Mesenchymal stem cell (in vitro differentiated cells and primary cell): ENCODE results near the gene MPG.
A peak's percentile ranks its signal among the peaks of the same experiment; 100 is the strongest.

Source experiments
- DNase-seq: peaks from one replicate; pipeline ENCODE4 v3.0.0-alpha.2; 2013
- H2AFZ ChIP-seq: one replicate; pipeline ENCODE4 v1.6.1; 2013; ENCODE audit warnings: low read depth, mild to moderate bottlenecking, control low read depth, inconsistent platforms, low read length, moderate library complexity
- H2AK5ac ChIP-seq: 2 replicates; pipeline ENCODE4 v1.6.1; 2013; ENCODE audit warnings: low read length, moderate library complexity, mild to moderate bottlenecking, inconsistent platforms; ENCODE audit not compliant: severe bottlenecking
- H2BK120ac ChIP-seq: one replicate; pipeline ENCODE4 v1.6.1; 2013; ENCODE audit warnings: low read depth, mild to moderate bottlenecking, inconsistent platforms, low read length, moderate library complexity
- H2BK12ac ChIP-seq, 2 experiments: one replicate each; pipeline ENCODE4 v1.6.1; 2013; ENCODE audit warnings: inconsistent platforms in 2 of 2, low read length in 2 of 2, mild to moderate bottlenecking in 2 of 2, moderate library complexity in 2 of 2, control low read depth in 1 of 2
- H2BK15ac ChIP-seq: one replicate; pipeline ENCODE4 v1.6.1; 2013; ENCODE audit warnings: mild to moderate bottlenecking, low read depth, inconsistent platforms; ENCODE audit not compliant: poor library complexity, severe bottlenecking
- H2BK5ac ChIP-seq: 2 replicates; pipeline ENCODE4 v1.6.1; 2013; ENCODE audit warnings: low read depth, mild to moderate bottlenecking, low read length, control low read depth, inconsistent platforms; ENCODE audit not compliant: poor library complexity, severe bottlenecking
- H3K14ac ChIP-seq, 2 experiments: one replicate each; pipeline ENCODE4 v1.6.1; 2013; ENCODE audit warnings: inconsistent platforms in 2 of 2, low read length in 2 of 2, control low read depth in 1 of 2, mild to moderate bottlenecking in 1 of 2, moderate library complexity in 1 of 2
- H3K18ac ChIP-seq, 2 experiments: one replicate each; pipeline ENCODE4 v1.6.1; 2013; ENCODE audit warnings: inconsistent platforms in 2 of 2, low read length in 2 of 2, control low read depth in 1 of 2, low read depth in 1 of 2, mild to moderate bottlenecking in 1 of 2
- H3K23ac ChIP-seq, 2 experiments: one replicate each; pipeline ENCODE4 v1.6.1; 2013; ENCODE audit warnings: inconsistent platforms in 2 of 2, low read length in 2 of 2, mild to moderate bottlenecking in 2 of 2, moderate library complexity in 2 of 2, control low read depth in 1 of 2
- H3K27ac ChIP-seq: 2 replicates; pipeline ENCODE4 v1.5.1; 2013; ENCODE audit warnings: mild to moderate bottlenecking, moderate library complexity, low read length, control low read depth, inconsistent platforms; ENCODE audit not compliant: poor library complexity, severe bottlenecking
- H3K27me3 ChIP-seq, 2 experiments: 2 replicates each; pipeline versions ENCODE4 v1.6.1 to v1.7.0; 2013; ENCODE audit warnings: low read length in 2 of 2, mild to moderate bottlenecking in 2 of 2, moderate library complexity in 2 of 2, control low read depth in 1 of 2, inconsistent platforms in 1 of 2; ENCODE audit not compliant: control insufficient read depth in 1 of 2, insufficient read depth in 1 of 2
- H3K36me3 ChIP-seq, 2 experiments: 2 replicates each; pipeline versions ENCODE4 v1.6.1 to v1.7.0; 2013; ENCODE audit warnings: low read length in 2 of 2, control low read depth in 1 of 2, inconsistent platforms in 1 of 2, low read depth in 1 of 2, mild to moderate bottlenecking in 1 of 2; ENCODE audit not compliant: insufficient read depth in 2 of 2, control insufficient read depth in 1 of 2
- H3K4ac ChIP-seq, 2 experiments: one replicate each; pipeline ENCODE4 v1.6.1; 2013; ENCODE audit warnings: inconsistent platforms in 2 of 2, low read length in 2 of 2, mild to moderate bottlenecking in 2 of 2, moderate library complexity in 2 of 2, control low read depth in 1 of 2, low read depth in 1 of 2
- H3K4me1 ChIP-seq: 2 replicates; pipeline ENCODE4 v1.6.1; 2013; ENCODE audit warnings: low read depth, low read length, control low read depth; ENCODE audit not compliant: control insufficient read depth, insufficient read depth
- H3K4me2 ChIP-seq: 2 replicates; pipeline ENCODE4 v1.6.1; 2013; ENCODE audit warnings: low read length, mild to moderate bottlenecking, inconsistent platforms; ENCODE audit not compliant: poor library complexity, severe bottlenecking
- H3K4me3 ChIP-seq, 2 experiments: 2 replicates each; pipeline versions ENCODE4 v1.5.1 to v1.7.0; 2013; ENCODE audit warnings: low read length in 2 of 2, mild to moderate bottlenecking in 2 of 2, control low read depth in 1 of 2, low read depth in 1 of 2; ENCODE audit not compliant: insufficient read depth in 1 of 2
- H3K79me1 ChIP-seq: replicated peaks from 2 replicates; pipeline ENCODE4 v1.6.1; 2013; ENCODE audit warnings: mild to moderate bottlenecking, control low read depth, low read length, inconsistent platforms; ENCODE audit not compliant: poor library complexity, severe bottlenecking
- H3K9ac ChIP-seq: 2 replicates; pipeline ENCODE4 v1.7.0; 2013; ENCODE audit warnings: mild to moderate bottlenecking, low read length, moderate library complexity
- H3K9me3 ChIP-seq: 2 replicates; pipeline ENCODE4 v1.7.0; 2013; ENCODE audit warnings: mild to moderate bottlenecking, low read length; ENCODE audit not compliant: control insufficient read depth
- H4K8ac ChIP-seq: one replicate; pipeline ENCODE4 v1.6.1; 2013; ENCODE audit warnings: inconsistent platforms, mild to moderate bottlenecking, low read length, moderate library complexity
- H4K91ac ChIP-seq: one replicate; pipeline ENCODE4 v1.6.1; 2013; ENCODE audit warnings: mild to moderate bottlenecking, low read length, inconsistent platforms
- WGBS: methylation state at CpG from one replicate; pipeline ENCODE4 v1.1.7; 2013; ENCODE audit warnings: mixed read lengths; 5-methylcytosine and 5-hydroxymethylcytosine counted together

The MPG gene

GRCh38 chr16:117379-118365 is 39.6 kb downstream of the MPG start:
- Histone ChIP-seq H2BK120ac (no peak overlapping the region), H3K23ac (no peak overlapping the region), H4K91ac (no peak overlapping the region), H4K8ac (peak overlapping the region; percentile 22), H3K18ac (no peak overlapping the region), H3K14ac (peak overlapping the region in 1 of 2 experiments; percentile 89), H2BK5ac (no peak overlapping the region), H3K4me3 (no peak overlapping the region), H2AFZ (no peak overlapping the region), H3K79me1 (peaks cover 31% of the 10 kb centered on the region), H3K27ac (no peak overlapping the region), H2AK5ac (no peak overlapping the region), H3K4me1 (peaks cover 19% of the 10 kb centered on the region), H3K9me3 (no peaks in the 10 kb centered on the region), H2BK12ac (peak overlapping the region in 1 of 2 experiments; percentile 23), H3K4me2 (no peak overlapping the region), H3K27me3 (no peaks in the 10 kb centered on the region), H3K36me3 (peaks cover 37 to 60% of the 10 kb centered on the region in 2 experiments), H3K4ac (no peak overlapping the region), H2BK15ac (no peak overlapping the region), H3K9ac (no peak overlapping the region)
- 81% methylated on average over 17 of the region's 19 CpGs for WGBS
- DNase-seq, result peak; percentile 60

- Histone ChIP-seq H3K79me1 (peaks cover 37% of the 10 kb centered on the region), H4K91ac (no peak overlapping the region), H3K4me3 (no peak overlapping the region), H3K27me3 (no peaks in the 10 kb centered on the region), H3K36me3 (peaks cover 38 to 69% of the 10 kb centered on the region in 2 experiments), H3K23ac (no peak overlapping the region), H3K4ac (no peak overlapping the region), H2BK15ac (no peak overlapping the region), H3K4me1 (peaks cover 8% of the 10 kb centered on the region), H2BK12ac (no peak overlapping the region), H3K14ac (no peak overlapping the region), H2BK120ac (no peak overlapping the region), H2BK5ac (no peak overlapping the region), H4K8ac (no peak overlapping the region), H3K9ac (no peak overlapping the region), H3K27ac (no peak overlapping the region), H3K4me2 (no peak overlapping the region), H3K9me3 (no peaks in the 10 kb centered on the region), H2AFZ (no peak overlapping the region), H2AK5ac (no peak overlapping the region), H3K18ac (no peak overlapping the region)
- DNase-seq, result no peak
- WGBS, result 89% methylated on average over 1 of the region's 2 CpGs
Observed at GRCh38 chr16:118857-119256, 40.8 kb downstream of the MPG start.

- Histone ChIP-seq H3K79me1 (peaks cover 36% of the 10 kb centered on the region), H3K23ac (peak overlapping the region in 1 of 2 experiments; percentile 15), H2BK120ac (no peak overlapping the region), H2BK5ac (no peak overlapping the region), H4K8ac (no peak overlapping the region), H3K9ac (no peak overlapping the region), H3K14ac (no peak overlapping the region), H2BK15ac (no peak overlapping the region), H2AK5ac (no peak overlapping the region), H3K4ac (no peak overlapping the region), H2AFZ (no peak overlapping the region), H3K4me1 (peaks cover 6% of the 10 kb centered on the region), H3K27ac (no peak overlapping the region), H3K4me3 (no peak overlapping the region), H3K27me3 (no peaks in the 10 kb centered on the region), H3K9me3 (no peaks in the 10 kb centered on the region), H4K91ac (no peak overlapping the region), H3K36me3 (peaks cover 35 to 71% of the 10 kb centered on the region in 2 experiments), H2BK12ac (no peak overlapping the region), H3K18ac (no peak overlapping the region), H3K4me2 (no peak overlapping the region)
- DNase-seq, result no peak
- WGBS, result 92% methylated on average over 5 of the region's 5 CpGs
Observed at GRCh38 chr16:119295-119694, 41.3 kb downstream of the MPG start.

GRCh38 chr16:119835-120491 is 41.9 kb downstream of the MPG start:
- H3K4ac ChIP-seq, result no peak overlapping the region
- no peak overlapping the region for H2BK5ac ChIP-seq
- H2AFZ ChIP-seq, result no peak overlapping the region
- no peak overlapping the region for H2AK5ac ChIP-seq
- no peak overlapping the region for H3K4me3 ChIP-seq
- H3K79me1 ChIP-seq, result peaks cover 39% of the 10 kb centered on the region
- H3K14ac ChIP-seq, result no peak overlapping the region
- no peak overlapping the region for H4K8ac ChIP-seq
- H3K18ac ChIP-seq, result no peak overlapping the region
- H3K9ac ChIP-seq, result no peak overlapping the region
- peaks cover 6% of the 10 kb centered on the region for H3K4me1 ChIP-seq
- peaks cover 35 to 72% of the 10 kb centered on the region in 2 experiments for H3K36me3 ChIP-seq
- no peak overlapping the region for H3K23ac ChIP-seq
- H3K27me3 ChIP-seq, result no peaks in the 10 kb centered on the region
- H3K27ac ChIP-seq, result no peak overlapping the region
- H2BK12ac ChIP-seq, result no peak overlapping the region
- no peak overlapping the region for H2BK15ac ChIP-seq
- 93% methylated on average over 3 of the region's 3 CpGs for WGBS
- no peak overlapping the region for H3K4me2 ChIP-seq
- no peak for DNase-seq
- H4K91ac ChIP-seq, result no peak overlapping the region
- no peak overlapping the region for H2BK120ac ChIP-seq
- no peaks in the 10 kb centered on the region for H3K9me3 ChIP-seq
